CD4-positive, alpha-beta T cell (primary cell): ENCODE results near the gene NMRAL1. TPM values are rescaled to one million over a fixed set of nuclear protein-coding genes. Genes with fewer than 3 reads are reported as not detected.

Experiments
- ATAC-seq: fragments of 200-7000 bp; cut with Tn5 transposase; one replicate; pipeline ENCODE4 v1.10.0; 2022; ENCODE audit warnings: mild to moderate bottlenecking; ENCODE audit not compliant: poor library complexity
- CTCF ChIA-PET: fragments of 350-600 bp; sonication (Branson Sonifier 250); formaldehyde crosslinking; loops from one replicate; lab custom pipeline; 2021; ENCODE audit warnings: antibody characterized with exemption, inconsistent platforms; lab: Charles Lee
- POLR2A ChIA-PET: fragments of 350-600 bp; sonication (Branson Sonifier 250); formaldehyde crosslinking; loops from one replicate; lab custom pipeline; 2021; ENCODE audit warnings: antibody characterized with exemption, inconsistent platforms; lab: Charles Lee
- DNase-seq, 14 experiments: peaks; one replicate each; pipeline ENCODE4 v3.0.0-alpha.2; 2013 to 2020; ENCODE audit warnings: mixed read lengths in 2 of 14
- H3K27ac ChIP-seq, 2 donors: one replicate each; pipeline versions ENCODE4 v1.5.1 to v1.7.0; 2013; ENCODE audit warnings: low read length in 2 of 2, low read depth in 1 of 2, mild to moderate bottlenecking in 1 of 2
- H3K27me3 ChIP-seq, 2 experiments: 1 replicate in 1 of 2; 2 replicates in 1 of 2; pipeline versions ENCODE4 v1.6.1 to v1.7.0; 2013; ENCODE audit warnings: low read length in 2 of 2, control low read depth in 1 of 2, mild to moderate bottlenecking in 1 of 2, moderate library complexity in 1 of 2; ENCODE audit not compliant: insufficient read depth in 2 of 2, control insufficient read depth in 1 of 2
- H3K36me3 ChIP-seq: one replicate; pipeline ENCODE4 v1.6.1; 2013; ENCODE audit warnings: low read length, control low read depth; ENCODE audit not compliant: insufficient read depth
- H3K4me1 ChIP-seq: one replicate; pipeline ENCODE4 v1.6.1; 2013; ENCODE audit warnings: low read length, control low read depth; ENCODE audit not compliant: insufficient read depth
- H3K4me3 ChIP-seq: one replicate; pipeline ENCODE4 v1.5.1; 2013; ENCODE audit warnings: mild to moderate bottlenecking, low read length, moderate library complexity
- H3K9me3 ChIP-seq, 2 experiments: 1 replicate in 1 of 2; 2 replicates in 1 of 2; pipeline versions ENCODE4 v1.6.1 to v1.7.0; 2013; ENCODE audit warnings: low read length in 2 of 2, mild to moderate bottlenecking in 2 of 2, control low read depth in 1 of 2, moderate library complexity in 1 of 2; ENCODE audit not compliant: control insufficient read depth in 1 of 2, insufficient read depth in 1 of 2
- H3K27ac Mint-ChIP-seq: one replicate; pipeline ENCODE4 v1.8.0; 2020; ENCODE audit warnings: mixed read lengths
- H3K27me3 Mint-ChIP-seq: one replicate; pipeline ENCODE4 v1.8.0; 2021; ENCODE audit warnings: mixed read lengths
- H3K36me3 Mint-ChIP-seq: one replicate; pipeline ENCODE4 v1.8.0; 2021; ENCODE audit warnings: low read depth, mixed read lengths
- H3K4me1 Mint-ChIP-seq: one replicate; pipeline ENCODE4 v1.8.0; 2021; ENCODE audit warnings: low read depth, mixed read lengths
- H3K4me3 Mint-ChIP-seq: one replicate; pipeline ENCODE4 v1.8.0; 2020; ENCODE audit warnings: mild to moderate bottlenecking, mixed read lengths
- H3K9me3 Mint-ChIP-seq: one replicate; pipeline ENCODE4 v1.8.0; 2020; ENCODE audit warnings: mixed read lengths
- CTCF ChIP-seq: fragments of 200-600 bp; IDR thresholded peaks from one replicate; pipeline ENCODE4 v1.8.0; 2022; ENCODE audit warnings: antibody characterized with exemption, mild to moderate bottlenecking
- intact Hi-C, 2 experiments: fragments of 100-400 bp; cut with DNase I in 1 of 2; cut with micrococcal nuclease in 1 of 2; formaldehyde crosslinking; loops; one replicate each; pipeline versions ENCODE4 v1.15.1 to v1.9.0; 2023 to 2025; cut with DNase I, micrococcal nuclease
- total RNA-seq, 174 experiments: library from RNA in 2 of 174; stranded (reverse) in 2 of 174; gene quantifications; one replicate each; pipeline ENCODE4 v1.2.3 and lab custom pipeline; 2021 to 2026

Gene NMRAL1
- total RNA-seq, 2 experiments from 2014 or later, result 28.6 to 29.5 TPM

- no peaks in the 10 kb centered on the region for H3K9me3 Mint-ChIP-seq
- intact Hi-C loops, result no loop called here
- ATAC-seq (no peak), DNase-seq (no peak)
- H3K27ac Mint-ChIP-seq, result no peak overlapping the region
- no peaks in the 10 kb centered on the region for H3K9me3 ChIP-seq
- H3K4me3 Mint-ChIP-seq, result no peak overlapping the region
- ChIA-PET POLR2A (interaction anchor here (0.7 to 1.2 kb wide), 4 partner anchors 17 to 54 kb away, joined by 3 to 4 read pairs (median 3); partner anchors contain the start of gene CORO7), CTCF (no interaction called here)
- no peaks in the 10 kb centered on the region for H3K27me3 ChIP-seq
- H3K4me3 ChIP-seq, result no peak overlapping the region
- no peaks in the 10 kb centered on the region for H3K4me1 Mint-ChIP-seq
- TF ChIP-seq CTCF, result no peak
- no peak overlapping the region for H3K27ac ChIP-seq
- H3K36me3 Mint-ChIP-seq, result peaks cover 83% of the 10 kb centered on the region
- H3K27me3 Mint-ChIP-seq, result no peaks in the 10 kb centered on the region
- H3K4me1 ChIP-seq, result no peaks in the 10 kb centered on the region
- peaks cover 83% of the 10 kb centered on the region for H3K36me3 ChIP-seq
Measured at GRCh38 chr16:4450931-4451519, 23.4 kb downstream of the NMRAL1 start.

DNA sequence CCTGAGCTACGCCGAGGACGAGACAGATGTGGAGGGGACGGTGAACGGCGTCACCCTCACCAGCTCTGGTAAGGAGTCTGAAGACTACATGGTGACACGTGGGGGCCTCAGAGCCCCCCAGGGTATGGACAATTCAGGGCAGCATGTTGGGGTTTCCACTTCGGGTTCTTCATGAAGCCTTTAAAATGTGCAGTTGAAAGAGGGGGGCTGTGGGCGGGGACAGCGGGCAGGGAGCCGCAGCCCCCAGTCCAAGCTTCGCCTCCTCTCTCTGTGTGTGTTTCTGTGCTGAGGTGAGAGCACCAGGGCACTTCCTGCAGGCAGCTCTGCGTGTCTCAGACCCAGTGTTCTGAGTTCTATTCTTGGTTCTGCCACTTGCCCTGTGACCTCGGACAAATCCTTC lies 24.0 kb downstream of the NMRAL1 start:
- no peaks in the 10 kb centered on the region for H3K4me1 ChIP-seq
- Mint-ChIP-seq H3K9me3 (no peaks in the 10 kb centered on the region), H3K27ac (no peak overlapping the region), H3K4me1 (no peaks in the 10 kb centered on the region), H3K27me3 (no peaks in the 10 kb centered on the region), H3K4me3 (no peak overlapping the region), H3K36me3 (peaks cover 79% of the 10 kb centered on the region)
- ATAC-seq (no peak), DNase-seq (no peak)
- H3K4me3 ChIP-seq, result no peak overlapping the region
- ChIA-PET CTCF (no interaction called here), POLR2A (interaction anchor here (0.7 to 1.2 kb wide), 3 partner anchors 17 to 54 kb away, joined by 3 to 4 read pairs (median 3); partner anchors contain the start of gene CORO7)
- intact Hi-C loops, result no loop called here
- peaks cover 82% of the 10 kb centered on the region for H3K36me3 ChIP-seq
- TF ChIP-seq CTCF, result no peak
- H3K9me3 ChIP-seq, result no peaks in the 10 kb centered on the region
- no peak overlapping the region for H3K27ac ChIP-seq
- no peaks in the 10 kb centered on the region for H3K27me3 ChIP-seq

- no peak for TF ChIP-seq CTCF
- ChIA-PET CTCF (interaction anchor here (0.7 kb wide), 1 partner anchor 39 kb away, joined by 3 read pairs; no protein-coding TSS in a partner anchor), POLR2A (no interaction called here)
- no peaks in the 10 kb centered on the region for H3K27me3 ChIP-seq
- no peak overlapping the region for H3K4me3 Mint-ChIP-seq
- no peaks in the 10 kb centered on the region for H3K9me3 Mint-ChIP-seq
- peaks cover 88% of the 10 kb centered on the region for H3K36me3 Mint-ChIP-seq
- H3K36me3 ChIP-seq, result peaks cover 88% of the 10 kb centered on the region
- no peaks in the 10 kb centered on the region for H3K4me1 Mint-ChIP-seq
- H3K27me3 Mint-ChIP-seq, result no peaks in the 10 kb centered on the region
- H3K27ac ChIP-seq, result no peak overlapping the region
- H3K4me3 ChIP-seq, result no peak overlapping the region
- DNase-seq (no peak), ATAC-seq (no peak)
- no peak overlapping the region for H3K27ac Mint-ChIP-seq
- no peaks in the 10 kb centered on the region for H3K9me3 ChIP-seq
- intact Hi-C loops, result no loop called here
- no peaks in the 10 kb centered on the region for H3K4me1 ChIP-seq
Measured at GRCh38 chr16:4443986-4444385, 30.4 kb downstream of the NMRAL1 start.
